HG02610 (cell line): ENCODE data around the gene UMPS.
"Not testable (repeated sequence)": the region's sequence is repeated elsewhere in the genome, so short reads cannot be mapped to it uniquely, and the experiment has no call there.

Experiments used
- ATAC-seq: cut with Tn5 transposase; IDR thresholded peaks from one replicate; pipeline ENCODE4 v1.9.1; 2021; ENCODE audit warnings: mild to moderate bottlenecking, moderate library complexity; ENCODE audit not compliant: unreplicated experiment

UMPS gene

DNA sequence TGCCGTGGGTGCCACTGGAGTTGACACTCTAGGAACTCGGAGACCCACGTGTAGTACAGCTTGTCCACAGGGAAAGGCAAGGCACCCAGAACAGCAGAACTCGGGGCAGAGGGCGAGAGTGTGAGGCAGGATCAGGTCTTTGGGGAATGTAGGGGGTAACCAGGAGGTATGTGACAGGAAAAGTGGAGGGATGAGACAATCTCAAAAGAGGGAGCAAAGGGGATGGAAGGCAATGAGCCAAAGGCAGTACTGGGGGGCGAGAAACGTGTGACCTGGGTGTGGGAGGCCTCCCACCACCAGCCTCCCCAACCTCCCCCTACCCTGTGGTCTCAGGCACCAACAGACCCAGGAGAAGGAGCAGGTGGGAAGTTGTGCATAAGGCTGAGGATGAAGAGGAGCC lies 48.9 kb downstream of the UMPS start:
- no peak for ATAC-seq

- no peak for ATAC-seq
Observed at GRCh38 chr3:124779751-124780191, 49.5 kb downstream of the UMPS start.

DNA sequence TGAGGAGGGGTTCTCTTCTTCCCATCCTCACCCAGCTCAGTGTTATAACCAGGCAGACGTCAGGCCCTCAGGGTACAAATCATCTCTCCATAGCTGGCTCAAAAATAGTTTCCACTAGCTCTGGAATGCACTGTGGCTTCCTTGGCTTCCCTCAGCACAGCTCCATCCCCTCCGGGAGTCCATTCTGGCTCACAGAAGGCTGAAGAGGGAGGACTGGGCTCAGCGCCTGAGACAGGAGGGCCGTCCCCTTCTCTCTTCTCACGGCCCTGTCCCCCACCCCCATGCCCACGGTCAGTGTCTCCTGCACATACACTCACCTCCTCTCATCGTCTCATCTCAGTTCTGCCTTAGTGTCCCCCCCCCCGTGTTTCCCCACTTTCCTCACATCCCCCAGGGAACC lies 50.1 kb downstream of the UMPS start:
- ATAC-seq, result no peak

- ATAC-seq, result no peak
Observed at GRCh38 chr3:124780761-124781475, 50.7 kb downstream of the UMPS start.

DNA sequence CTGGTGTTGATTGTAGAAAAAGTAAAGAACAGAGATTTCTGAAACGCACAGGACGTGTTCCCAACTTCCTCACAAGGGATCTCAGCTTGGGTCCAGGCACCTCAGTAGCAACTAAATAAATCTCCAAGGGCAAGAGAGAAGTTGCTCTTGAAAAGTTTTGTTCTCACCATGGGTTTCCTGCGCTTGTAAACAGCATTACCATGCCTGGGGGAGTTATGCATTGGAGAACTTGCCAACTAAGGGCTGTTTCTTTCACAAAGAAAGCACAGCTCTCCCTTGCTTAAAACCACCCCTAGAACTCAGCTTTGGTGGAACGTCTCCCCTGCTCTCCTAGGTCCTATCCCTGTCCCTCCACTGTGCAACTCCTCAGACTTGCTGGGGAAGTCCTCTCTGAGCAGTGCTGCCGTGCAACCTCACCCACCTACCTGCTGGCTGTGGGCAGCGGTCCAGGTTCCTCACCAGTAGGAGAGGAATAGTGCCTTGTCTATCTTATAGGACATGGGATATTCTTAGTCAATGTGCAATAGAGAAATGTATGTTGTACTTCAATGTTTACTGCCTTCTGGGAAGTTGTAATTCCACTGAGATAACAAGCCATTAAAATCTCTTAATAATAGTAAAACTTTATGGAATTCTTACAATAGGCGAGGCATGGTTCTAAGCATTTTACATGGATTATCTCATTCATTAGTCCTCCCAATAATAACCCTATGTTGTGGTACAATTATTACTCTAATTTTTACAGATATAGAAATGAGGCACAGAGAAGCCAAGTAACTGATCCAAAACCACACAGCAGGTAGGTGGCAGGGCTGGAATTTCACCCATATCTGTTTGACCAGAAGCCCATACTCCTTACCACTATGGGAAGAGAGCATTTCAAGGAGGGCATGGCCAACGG lies 51.5 kb downstream of the UMPS start:
- ATAC-seq, result no peak

DNA sequence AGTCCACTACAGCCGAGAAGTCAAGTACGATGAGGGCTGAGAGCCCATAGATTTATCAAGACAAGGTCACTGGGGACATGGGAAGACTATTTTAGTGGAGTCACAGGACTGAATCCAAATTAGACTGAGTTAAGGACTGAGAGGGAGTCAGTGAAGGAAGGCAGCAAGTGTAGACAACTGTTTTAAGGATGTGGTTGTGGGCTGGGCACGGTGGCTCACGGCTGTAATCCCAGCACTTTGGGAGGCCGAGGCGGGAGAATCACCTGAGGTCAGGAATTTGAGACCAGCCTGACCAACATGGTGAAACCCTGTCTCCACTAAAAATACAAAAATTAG lies 52.1 kb downstream of the UMPS start:
- ATAC-seq, result not testable (repeated sequence)

DNA sequence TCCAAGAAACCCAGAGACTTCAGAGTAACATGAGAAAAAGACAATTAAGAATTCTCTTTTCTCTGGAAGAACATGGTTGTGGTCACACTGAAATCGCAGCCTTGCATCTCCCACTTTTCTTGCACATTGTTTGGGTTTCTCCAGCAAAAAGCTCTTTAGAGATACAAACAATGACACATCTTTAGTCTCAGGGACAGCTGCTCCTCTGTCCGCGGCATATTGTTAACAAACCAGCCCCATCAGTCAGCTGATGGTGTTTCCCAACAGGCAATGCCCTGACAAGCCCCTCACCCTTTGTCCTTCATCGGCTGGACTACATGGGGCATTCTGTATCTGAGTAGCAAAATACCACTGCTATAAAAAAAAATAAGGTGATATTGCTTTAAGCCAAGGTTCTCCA lies 53.4 kb downstream of the UMPS start:
- ATAC-seq, result no peak

DNA sequence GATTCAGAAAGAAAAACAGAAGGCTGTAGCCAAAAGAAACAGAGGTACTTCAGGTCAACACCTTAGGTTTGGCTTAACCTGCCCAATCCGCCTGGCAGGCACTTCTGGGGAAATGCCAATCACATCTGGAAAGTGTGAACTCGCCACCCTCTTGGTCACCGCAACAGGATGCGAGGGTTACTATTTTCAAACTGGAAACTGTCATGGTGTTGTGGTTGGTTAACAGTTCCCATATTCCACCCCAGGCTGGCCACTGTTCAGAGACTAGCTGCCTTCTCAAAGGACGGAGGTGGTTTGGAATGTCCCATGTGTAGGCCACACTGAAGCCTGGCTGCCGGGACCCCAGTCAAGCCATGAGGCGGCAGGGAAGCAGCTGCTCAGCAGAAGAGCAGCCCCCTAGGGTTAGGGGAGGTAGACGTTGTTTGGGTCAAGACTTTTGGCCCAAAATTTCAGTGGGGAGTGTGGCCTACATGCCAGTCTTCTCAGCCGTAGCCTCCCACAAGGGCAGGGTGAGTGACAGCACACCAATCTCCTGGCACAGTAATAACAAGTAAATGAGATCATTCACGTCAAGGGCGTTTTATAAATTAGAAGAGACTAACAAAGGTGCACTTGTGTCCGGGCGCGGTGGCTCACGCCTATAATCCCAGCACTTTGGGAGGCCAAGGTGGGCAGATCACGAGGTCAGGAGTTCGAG lies 54.6 kb downstream of the UMPS start:
- peak; percentile 64 for ATAC-seq

DNA sequence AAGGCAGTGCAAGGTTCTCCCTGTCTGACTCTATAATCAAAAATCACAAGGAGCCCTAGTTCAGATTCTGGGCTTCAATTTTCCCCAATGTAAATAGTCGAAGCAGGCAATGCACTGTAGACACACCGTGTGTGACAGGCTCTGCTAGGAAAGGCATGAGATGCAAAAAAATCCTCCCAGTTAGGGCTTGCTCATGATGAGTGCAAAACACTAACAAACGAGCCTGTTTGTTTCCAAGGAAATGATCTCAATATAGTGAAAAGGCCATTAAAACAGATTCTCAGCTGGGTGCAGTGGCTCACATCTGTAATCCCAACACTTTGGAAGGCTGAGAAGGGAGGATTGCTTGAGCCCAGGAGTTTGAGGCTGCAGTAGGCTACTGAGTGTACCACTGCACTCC lies 55.7 kb downstream of the UMPS start:
- ATAC-seq, result no peak

- no peak for ATAC-seq
Observed at GRCh38 chr3:124786511-124787241, 56.4 kb downstream of the UMPS start.

DNA sequence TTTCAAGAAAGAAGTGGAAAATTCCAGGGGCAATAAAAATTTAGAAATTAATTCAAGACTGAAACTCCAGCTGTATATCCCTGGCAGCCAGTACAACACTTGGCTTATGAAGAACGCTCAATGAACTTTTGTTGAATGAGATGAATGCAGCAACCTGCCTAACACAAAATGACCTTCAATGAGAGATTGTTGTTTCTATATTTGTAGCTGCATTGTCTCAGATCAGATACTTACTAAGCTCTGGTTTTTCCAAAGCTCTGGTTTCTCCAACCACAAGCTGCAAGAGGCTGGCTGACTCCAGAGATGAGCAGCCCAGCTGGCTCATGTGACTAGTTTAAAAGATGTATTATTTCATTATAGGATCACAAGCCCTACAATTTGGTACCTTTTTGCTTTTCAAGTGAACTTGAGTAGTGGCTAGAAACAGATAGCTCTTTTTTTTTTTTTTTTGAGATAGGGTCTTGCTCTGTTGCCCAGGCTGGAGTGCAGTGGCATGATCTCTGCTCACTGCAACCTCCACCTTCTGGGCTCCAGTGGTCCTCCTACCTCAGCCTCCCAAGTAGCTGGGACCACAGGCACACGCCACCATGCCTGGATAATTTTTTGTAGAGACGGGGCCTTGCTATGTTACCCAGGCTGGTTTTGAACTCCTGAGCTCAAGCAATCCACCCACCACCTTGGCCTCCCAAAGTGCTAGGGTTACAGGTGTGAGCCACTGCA lies 57.4 kb downstream of the UMPS start:
- ATAC-seq, result no peak

GRCh38 chr3:124788254-124788745 lies 58.0 kb downstream of the UMPS start:
- no peak for ATAC-seq

DNA sequence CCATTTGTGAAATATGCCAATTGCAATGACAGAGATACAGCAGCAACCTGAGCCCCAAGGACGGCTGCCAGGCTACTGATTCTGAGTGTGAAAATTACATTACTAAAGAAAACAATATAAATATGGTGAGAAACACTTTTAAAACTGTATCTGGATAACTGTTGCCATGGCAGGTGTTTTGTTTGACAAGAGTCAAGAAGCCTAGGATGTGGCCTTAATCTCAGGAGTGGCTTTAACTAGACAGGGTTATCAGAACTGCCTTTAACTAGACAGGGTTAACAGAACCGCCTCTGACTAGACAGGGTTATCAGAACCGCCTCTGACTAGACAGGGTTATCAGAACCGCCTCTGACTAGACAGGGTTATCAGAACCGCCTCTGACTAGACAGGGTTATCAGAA lies 58.9 kb downstream of the UMPS start:
- not testable (repeated sequence) for ATAC-seq

- ATAC-seq, result no peak
Observed at GRCh38 chr3:124791142-124791541, 60.9 kb downstream of the UMPS start.

GRCh38 chr3:124791639-124792151 lies 61.4 kb downstream of the UMPS start:
- ATAC-seq, result no peak

DNA sequence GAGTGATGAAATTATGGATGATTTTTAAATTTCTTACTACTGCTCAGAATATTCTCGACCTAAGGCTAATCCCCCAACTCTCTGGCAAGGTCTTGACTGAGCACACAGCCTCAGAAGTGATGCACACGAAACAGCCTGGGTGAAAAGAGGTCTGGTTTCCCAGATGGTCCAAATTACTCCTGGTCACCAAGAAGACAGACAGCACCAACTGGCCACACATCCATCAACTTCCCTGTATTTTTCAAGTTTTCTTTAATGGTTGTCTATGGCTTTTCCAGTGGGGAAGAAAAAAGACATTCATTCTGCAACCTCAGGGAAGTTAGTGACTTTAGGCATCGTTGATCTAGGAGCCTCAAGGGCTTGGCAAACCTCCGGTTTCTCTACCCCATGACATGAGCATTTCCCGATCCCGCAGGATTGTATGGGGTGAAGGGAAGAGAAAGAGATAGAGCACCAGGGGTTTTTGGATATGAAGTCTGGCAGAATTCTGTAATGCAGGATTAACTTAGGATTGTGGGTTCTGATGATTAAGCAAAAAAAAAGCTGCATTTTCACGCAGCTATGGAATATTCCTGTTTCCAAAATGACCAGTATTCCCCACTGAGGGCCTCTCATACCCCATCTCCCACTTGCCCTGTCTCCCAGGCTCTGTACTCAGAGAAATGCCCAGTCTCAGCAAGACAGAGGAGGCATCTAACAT lies 62.2 kb downstream of the UMPS start:
- no peak for ATAC-seq

DNA sequence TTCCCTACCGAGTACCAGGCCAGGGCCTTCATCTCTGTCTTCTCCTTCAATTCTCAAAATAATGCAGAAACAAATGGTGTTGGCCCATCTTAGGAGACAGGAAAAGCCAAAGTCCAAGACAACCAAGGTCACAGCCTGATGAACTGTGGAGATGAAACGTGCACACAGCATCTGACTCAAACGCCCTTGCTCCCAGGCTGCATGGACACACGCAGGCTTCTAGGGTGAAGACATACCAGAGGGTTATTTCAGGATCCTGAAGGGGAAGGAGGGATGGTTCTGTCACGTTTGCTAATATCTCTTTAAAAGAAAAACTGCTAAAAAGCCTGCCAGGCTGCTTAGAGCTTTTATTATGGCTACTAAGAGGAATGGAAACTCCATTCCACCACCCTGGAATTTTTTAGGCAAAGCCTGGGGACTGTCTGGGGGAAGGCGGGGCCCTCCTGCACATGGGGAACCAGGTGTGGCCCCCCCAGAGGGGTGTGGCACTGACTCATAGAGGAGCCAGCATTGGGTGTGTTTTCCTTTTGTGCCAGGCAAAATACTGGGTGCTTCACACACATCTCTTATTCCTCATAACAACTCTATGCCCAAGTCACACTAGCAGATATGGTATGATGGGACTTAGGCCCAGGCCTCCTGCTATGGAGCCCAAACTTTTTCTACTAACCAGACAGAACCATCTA lies 62.9 kb downstream of the UMPS start:
- ATAC-seq, result no peak

DNA sequence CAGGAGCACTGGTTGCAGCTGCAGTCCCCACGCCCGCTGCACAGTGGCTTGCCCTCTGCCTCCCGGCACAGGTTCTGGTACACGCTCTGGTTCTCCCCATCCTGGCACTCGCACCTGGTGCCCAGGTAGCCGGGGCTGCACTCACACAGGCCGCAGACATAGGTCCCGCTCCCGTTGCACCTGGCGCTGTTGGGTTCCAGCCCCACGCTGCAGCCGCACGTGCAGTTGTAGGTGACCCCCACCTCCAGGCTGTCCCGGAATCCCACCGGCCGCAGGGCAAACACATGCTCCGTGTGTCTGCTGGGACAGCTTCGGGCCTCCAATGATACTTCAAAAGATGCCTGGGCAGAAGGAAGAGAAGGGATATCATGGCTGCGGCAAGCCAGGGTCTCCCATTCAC lies 66.2 kb downstream of the UMPS start:
- ATAC-seq, result no peak

DNA sequence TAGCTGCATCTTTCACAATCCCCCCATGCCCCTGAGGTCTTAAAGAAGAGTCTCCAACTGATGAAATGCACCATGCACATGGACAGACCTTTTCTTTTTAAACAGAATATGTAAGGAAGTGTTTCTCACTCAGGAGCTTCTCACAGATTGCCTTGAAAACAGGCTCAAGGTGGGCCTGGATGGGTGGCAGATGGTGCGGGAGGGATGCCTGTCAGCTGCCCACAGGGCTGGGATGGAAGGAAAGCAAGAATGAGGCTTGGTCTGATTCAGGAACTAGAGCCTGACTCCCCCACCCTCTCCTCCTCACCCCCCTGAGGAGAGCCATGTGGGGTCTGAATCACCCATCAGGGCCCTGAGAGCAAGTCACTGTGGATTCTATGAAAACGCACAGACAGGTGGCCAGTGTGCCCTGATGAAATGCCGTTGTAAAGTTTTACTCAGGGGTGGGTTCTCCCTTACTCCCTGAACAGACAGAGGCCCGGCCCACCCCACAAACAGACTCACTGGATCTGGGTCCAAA lies 67.2 kb downstream of the UMPS start:
- ATAC-seq, result no peak
